Smooth muscle cell of bladder (primary cell): ENCODE data around the gene UBXN10. TPM values are rescaled to one million over a fixed set of nuclear protein-coding genes. Genes with fewer than 3 reads are reported as not detected.

Source experiments
- total RNA-seq: library from RNA; depleted of rRNA; stranded (reverse); fragments of >200 nt; gene quantifications from 2 replicates; pipeline ENCODE4 v1.2.3, GENCODE V29; 2014

Gene UBXN10
- under 0.01 and 0.14 TPM in 2 replicates for total RNA-seq

GRCh38 chr1:20185834-20186782 is at the start of gene UBXN10, which contains the start of gene PLA2G2C:
UBXN10 (plus strand) TSS chr1:20186096; CDS start chr1:20190562, 4,466 bp downstream.
PLA2G2C (minus strand) TSS chr1:20186518; CDS start chr1:20177363, 9,155 bp downstream.

GRCh38 chr1:20138961-20139550 is 46.8 kb upstream of the UBXN10 start, which contains the start of gene PLA2G2F:
PLA2G2F (plus strand) TSS chr1:20139323; CDS start chr1:20139428, 105 bp downstream.

Other genes starting within 250 kb of the UBXN10 start
- 0.28 and 0.46 TPM in 2 replicates for gene PLA2G2A, start 206.5 kb upstream of the UBXN10 start, total RNA-seq
- 0.92 TPM in 1 of 2 replicates, not detected in the other for gene PLA2G5, start 115.9 kb upstream of the UBXN10 start, total RNA-seq
- gene PLA2G2D, start 66.6 kb upstream of the UBXN10 start, total RNA-seq = not detected in 2 replicates
- not detected in 2 replicates for gene PLA2G2F, start 46.8 kb upstream of the UBXN10 start, total RNA-seq
- not detected in 2 replicates for gene PLA2G2C, start 422 bp downstream of the UBXN10 start, total RNA-seq
- not detected in 2 replicates for gene VWA5B1, start 104.8 kb downstream of the UBXN10 start, total RNA-seq